GM12801 (cell line): ENCODE measurements around the gene ABLIM2.

Experiments
- TF ChIP-seq, protein P1 (sequence below): IDR thresholded peaks from one replicate; pipeline ENCODE4 v1.5.1; 2011; ENCODE audit warnings: control low read depth; ENCODE audit not compliant: insufficient read length; ENCODE audit errors: extremely low read depth

ABLIM2 gene

DNA sequence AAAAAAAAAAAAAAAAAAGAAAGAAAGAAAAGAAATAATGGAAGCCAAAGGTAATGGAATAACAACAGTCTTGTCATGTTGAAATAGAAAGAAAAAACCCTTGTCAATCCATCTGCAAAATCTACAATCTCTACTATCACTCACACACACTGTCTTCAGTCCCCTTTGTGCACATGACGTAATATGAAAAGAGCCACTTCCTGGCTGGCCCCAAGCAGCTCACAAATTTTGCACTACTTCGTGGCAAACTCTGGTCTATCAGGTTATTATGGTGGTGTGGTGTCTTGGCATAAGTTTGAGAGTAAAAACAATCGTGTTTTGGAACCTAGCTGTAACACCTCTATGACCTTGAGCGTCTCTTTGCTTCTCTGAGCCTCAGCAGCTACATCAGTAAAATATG is 210.7 kb downstream of the ABLIM2 start:
- TF ChIP-seq, protein P1, sequence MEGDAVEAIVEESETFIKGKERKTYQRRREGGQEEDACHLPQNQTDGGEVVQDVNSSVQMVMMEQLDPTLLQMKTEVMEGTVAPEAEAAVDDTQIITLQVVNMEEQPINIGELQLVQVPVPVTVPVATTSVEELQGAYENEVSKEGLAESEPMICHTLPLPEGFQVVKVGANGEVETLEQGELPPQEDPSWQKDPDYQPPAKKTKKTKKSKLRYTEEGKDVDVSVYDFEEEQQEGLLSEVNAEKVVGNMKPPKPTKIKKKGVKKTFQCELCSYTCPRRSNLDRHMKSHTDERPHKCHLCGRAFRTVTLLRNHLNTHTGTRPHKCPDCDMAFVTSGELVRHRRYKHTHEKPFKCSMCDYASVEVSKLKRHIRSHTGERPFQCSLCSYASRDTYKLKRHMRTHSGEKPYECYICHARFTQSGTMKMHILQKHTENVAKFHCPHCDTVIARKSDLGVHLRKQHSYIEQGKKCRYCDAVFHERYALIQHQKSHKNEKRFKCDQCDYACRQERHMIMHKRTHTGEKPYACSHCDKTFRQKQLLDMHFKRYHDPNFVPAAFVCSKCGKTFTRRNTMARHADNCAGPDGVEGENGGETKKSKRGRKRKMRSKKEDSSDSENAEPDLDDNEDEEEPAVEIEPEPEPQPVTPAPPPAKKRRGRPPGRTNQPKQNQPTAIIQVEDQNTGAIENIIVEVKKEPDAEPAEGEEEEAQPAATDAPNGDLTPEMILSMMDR: no peak

DNA sequence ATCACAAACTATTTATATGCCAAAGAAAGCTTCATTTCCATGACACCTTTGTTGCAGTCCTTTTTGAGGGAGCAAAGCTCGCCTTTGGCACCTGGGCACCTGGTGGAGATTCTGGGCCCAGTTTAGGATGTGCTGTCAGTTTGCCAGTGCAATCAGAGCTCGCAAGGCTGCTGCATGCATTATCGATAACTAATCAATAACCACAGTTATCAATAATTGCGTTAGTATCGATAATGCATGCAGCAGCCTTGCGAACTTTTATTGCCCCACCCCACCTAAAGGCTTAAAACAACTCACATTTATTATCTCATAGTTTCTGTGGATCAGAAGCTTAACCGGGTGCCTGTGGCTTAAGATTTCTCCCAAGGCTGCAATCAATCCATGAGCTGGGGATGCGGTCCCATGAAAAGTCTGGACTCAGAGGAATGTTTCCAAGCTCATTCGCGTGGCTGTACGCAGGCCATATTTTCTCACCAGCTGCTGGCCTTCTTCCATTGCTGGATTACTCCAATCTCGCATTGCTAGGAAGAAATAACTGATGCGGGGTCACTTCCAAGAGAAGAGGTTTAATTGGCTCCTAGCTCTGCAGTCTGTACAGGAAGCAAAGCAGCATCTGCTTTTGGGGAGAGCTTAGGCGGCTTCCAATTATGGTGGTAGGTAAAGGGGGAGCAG is 212.8 kb downstream of the ABLIM2 start:
- TF ChIP-seq, protein P1: no peak

DNA sequence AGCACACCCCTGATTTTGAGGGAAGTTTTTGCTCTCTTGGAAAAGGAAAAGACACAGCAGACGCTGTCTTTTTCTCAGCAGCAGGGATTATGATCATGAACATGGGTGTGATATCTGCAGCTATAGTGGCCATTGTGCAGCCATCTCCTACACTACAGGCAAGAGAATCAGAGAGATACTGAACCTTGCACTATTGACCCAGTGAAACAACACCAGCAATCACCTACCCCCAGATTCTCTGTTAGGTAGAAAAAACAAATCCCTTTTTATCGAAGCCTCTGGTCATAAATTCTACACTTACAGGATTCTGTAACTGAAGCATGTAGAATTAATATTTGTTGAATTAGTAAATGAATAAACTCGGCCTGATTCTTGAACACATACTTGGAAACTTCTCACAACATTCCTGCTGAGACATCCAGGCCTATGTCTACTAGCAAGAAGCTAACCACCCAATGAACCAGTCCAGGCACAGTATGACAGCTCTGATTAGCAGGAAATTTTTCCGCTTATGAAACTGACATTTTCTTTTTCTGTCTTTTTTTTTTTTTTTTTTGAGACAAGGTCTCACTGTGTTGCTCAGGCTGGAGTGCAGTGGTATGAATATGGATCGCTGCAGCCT is 213.9 kb downstream of the ABLIM2 start:
- TF ChIP-seq, protein P1: no peak

DNA sequence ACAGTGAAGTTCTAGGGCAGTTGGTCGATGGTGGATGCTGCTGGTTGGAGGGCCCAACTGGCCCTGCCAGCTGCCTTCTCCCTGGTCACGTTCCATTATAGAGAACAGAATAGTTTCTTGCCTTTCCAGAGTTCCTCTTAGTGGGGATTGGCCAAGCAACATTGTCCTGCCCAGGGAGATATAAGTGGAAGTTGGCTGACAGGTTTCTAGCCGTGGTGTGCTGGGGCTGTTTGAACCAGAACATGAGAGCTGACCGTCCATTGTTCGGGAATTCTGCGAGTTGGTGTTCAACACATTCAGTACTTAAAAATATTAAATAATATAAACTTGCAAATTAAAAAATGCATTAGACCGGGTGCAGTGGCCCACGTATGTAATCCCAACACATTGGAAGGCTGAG is 215.4 kb downstream of the ABLIM2 start:
- TF ChIP-seq, protein P1: no peak

DNA sequence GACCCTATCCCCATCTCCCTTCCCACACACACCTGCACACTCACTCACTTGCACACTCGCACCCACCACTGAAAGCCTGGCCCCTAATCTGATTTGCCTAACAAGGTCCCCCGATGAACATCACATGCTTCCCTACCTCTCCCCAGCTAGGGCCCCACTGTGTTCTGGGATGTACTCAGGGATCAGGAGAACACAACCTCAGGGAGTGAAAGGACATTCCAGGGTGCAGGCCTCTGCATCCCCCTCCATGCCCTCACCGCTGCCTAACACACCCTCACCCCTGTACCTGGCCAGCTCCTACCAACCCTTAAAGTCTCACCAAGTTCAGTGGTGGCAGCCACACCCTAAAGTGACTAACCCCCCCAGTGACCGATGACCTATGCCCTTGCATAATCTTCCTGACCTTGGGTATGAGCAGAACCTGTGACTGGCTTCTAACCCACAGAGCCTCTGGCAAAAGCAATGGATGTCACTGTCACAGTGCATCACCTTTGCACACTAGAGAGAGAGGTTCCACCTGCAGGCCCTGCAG is 216.6 kb downstream of the ABLIM2 start:
- TF ChIP-seq, protein P1: no peak

DNA sequence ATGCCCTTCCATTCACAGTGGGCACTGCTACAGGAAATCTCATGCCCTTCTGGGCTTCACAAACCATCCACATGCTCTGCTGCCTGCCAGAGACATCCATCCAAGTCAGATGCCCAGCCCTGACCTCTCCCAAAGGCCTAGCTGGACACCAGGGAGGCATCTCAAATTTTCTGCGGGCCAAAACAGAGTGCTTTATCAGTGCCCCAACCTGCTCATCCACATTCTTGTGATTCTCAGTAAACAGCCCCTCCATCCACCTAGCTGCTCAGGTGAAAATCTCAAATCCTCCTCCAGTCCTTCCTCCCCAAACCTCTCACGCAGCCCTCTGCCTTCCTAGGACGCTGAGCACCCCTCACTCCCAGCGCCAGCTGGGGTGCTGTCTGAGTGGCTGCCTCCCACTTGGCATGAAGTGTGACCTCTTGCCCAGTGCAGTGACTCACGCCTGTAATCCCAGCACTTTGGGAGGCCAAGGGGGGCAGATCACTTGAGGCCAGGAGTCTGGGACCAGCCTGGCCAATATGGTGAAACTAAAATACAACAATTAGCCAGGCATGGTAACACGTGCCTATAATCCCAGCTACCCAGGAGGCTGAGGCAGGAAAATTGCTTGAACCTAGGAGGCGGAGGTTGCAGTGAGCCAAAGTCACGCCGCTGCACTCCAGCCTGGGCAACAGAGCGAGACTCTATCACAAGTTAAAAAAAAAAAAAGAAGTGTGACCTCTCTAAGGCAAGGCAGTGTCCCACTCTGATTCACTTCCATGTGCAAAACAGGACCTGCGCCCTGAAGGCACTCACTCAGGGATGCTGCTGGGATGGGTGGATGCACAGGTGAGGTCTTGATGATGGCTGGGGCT is 217.3 kb downstream of the ABLIM2 start:
- TF ChIP-seq, protein P1: no peak
